GM12801 (cell line): ENCODE measurements around the gene CNRIP1.

Source experiments
- TF ChIP-seq, protein P1 (sequence below): IDR thresholded peaks from one replicate; pipeline ENCODE4 v1.5.1; 2011; ENCODE audit warnings: control low read depth; ENCODE audit not compliant: insufficient read length; ENCODE audit errors: extremely low read depth

The CNRIP1 gene

GRCh38 chr2:68248361-68248760 lies 71.4 kb downstream of the CNRIP1 start:
- TF ChIP-seq, protein P1, sequence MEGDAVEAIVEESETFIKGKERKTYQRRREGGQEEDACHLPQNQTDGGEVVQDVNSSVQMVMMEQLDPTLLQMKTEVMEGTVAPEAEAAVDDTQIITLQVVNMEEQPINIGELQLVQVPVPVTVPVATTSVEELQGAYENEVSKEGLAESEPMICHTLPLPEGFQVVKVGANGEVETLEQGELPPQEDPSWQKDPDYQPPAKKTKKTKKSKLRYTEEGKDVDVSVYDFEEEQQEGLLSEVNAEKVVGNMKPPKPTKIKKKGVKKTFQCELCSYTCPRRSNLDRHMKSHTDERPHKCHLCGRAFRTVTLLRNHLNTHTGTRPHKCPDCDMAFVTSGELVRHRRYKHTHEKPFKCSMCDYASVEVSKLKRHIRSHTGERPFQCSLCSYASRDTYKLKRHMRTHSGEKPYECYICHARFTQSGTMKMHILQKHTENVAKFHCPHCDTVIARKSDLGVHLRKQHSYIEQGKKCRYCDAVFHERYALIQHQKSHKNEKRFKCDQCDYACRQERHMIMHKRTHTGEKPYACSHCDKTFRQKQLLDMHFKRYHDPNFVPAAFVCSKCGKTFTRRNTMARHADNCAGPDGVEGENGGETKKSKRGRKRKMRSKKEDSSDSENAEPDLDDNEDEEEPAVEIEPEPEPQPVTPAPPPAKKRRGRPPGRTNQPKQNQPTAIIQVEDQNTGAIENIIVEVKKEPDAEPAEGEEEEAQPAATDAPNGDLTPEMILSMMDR = no peak

DNA sequence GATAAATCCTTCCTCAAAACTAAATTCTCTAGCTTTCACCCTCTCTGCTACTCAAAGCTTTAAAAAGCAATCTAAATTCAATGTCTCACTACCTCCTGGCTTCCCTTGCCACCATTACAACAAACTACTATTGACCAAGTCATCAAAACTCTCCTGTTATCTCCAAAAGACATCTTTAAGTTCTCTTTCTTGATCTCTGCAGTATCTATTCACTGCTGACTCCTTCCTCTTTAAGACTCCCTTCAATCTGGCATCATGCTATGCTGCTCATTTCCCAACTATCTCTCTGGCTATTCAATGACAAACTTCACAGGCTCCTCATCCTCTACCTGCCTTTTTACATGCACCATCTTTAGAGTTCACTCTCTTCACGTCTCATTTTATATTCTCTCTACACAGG lies 73.4 kb downstream of the CNRIP1 start:
- TF ChIP-seq, protein P1 = no peak

DNA sequence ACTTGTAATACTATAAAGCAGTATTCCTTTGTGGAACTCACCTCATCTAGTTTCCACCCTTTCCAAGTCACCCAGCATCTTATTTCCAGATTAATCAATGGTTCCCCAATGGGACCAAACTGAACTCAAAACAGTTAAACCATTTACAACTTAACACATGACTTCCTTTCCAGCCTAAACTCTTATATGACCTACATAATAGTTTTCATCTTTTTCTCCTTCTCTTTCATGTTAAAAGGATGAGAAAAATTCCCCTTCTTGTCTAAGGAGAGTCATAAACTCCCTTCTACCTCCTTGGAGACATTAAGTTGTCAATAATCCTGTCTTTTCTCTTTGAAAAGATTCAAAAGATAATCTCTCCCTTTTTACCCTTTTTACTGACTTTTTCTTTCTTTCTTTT lies 74.1 kb downstream of the CNRIP1 start:
- TF ChIP-seq, protein P1 = no peak

DNA sequence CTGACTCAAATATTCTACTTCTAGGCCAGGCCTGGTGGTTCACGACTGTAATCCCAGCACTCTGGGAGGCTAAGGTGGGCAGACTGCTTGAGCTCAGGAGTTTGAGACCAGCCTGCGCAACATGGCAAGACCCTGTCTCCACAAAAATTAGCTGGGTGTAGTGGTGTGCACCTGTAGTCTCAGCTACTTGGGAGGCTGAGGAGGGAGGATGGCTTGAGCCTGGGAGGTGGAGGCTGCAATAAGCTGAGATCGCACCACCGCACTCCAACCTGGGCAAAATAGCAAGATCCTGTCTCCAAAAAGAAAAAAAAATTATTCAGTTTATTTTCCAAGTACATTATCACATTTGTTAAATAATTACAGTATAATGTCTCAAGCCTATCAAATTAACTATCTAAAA lies 74.7 kb downstream of the CNRIP1 start:
- TF ChIP-seq, protein P1 = no peak

DNA sequence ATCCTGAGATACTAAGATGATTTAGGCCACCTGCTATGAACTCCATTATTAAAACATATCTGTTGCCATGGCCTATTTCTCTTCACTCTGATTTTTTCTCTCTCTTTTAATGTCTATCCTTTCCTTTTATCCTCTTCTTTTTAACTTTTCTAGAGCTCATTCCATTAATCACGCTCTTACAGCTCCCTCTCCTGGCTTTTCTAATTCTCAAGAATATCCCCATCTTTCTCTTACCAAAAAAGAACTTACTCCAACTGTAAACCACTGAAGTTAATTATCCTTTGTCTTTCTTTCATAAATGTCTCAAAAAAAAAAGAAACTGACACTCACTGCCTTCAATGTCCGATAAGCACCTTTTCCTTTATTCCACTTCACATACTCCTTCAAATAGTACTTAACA lies 75.3 kb downstream of the CNRIP1 start:
- TF ChIP-seq, protein P1 = no peak
